ENCODE measurements around the gene OR2G2. TPM values are rescaled to one million over a fixed set of nuclear protein-coding genes. Genes with fewer than 3 reads are reported as not detected.

The OR2G2 gene
- polyA plus RNA-seq, 1 of the 3 experiments (the other 2 are of a cell fraction), result not detected

DNA sequence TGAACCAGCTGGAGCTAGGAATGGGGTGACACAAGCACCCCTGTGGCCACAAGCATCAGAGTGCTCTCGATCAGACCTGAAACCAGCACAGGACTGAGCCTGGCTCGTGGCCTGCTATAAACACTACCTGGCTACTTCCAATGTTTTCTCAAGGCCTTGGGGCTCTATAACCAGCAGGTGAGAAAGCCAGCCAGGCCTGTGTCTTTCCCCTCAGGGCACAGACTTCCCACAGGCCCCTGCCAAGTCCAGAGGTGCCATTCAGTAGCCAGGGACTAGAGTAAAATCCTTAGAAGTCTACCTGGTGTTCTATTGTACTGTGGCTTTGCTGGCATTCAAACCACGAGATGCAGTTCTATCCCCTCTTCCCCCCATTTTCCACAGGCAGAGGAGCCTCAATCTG lies 39.8 kb downstream of the OR2G2 start (continued):
- TF ChIP-seq MAX (IDR thresholded peaks at IDR 0.05; ENCODE audit: low read depth), result no peak

DNA sequence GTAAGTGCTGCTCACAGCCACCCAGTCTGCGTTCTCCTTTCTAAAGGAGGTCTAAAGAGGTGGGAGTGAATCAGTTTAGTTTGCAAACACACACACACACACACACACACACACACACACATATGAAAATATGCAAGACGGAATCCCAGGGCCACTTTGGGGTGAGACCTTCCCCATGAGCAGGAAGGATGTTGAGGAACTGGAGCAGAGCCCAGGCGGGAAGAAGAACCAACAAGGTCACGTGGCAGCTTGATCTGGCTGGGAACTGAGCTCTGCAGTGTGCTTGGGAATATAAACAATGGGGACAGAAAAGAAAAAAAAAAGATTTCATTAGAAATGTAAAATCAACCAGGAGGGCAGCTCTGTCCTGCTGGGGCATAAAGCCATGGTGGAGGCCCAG lies 49.9 kb downstream of the OR2G2 start:
- Histone ChIP-seq H3K4me2 (no peak overlapping the region), H3K27ac (ENCODE audit: low read depth in 2 of 2, low read length in 1 of 2) (no peak overlapping the region), H4K20me1 (ENCODE audit: insufficient read depth) (no peaks in the 10 kb centered on the region), H2AFZ (ENCODE audit: low read depth) (no peak overlapping the region), H3K9me2 (no peaks in the 10 kb centered on the region), H3K9me3 (no peaks in the 10 kb centered on the region), H3K4me3 (ENCODE audit: low read depth in 2 of 2, low read length in 1 of 2) (no peak overlapping the region), H3K27me3 (ENCODE audit: insufficient read depth) (no peaks in the 10 kb centered on the region; the same call in 1 of the 2 replicates), H3K79me2 (ENCODE audit: insufficient read depth) (no peaks in the 10 kb centered on the region), H3K36me3 (replicated peaks in 1 of 2; ENCODE audit: control insufficient read depth in 1 of 2, insufficient read depth in 2 of 2, low read length in 1 of 2) (no peaks in the 10 kb centered on the region), H3K9ac (no peak overlapping the region), H3F3A (replicated peaks; ENCODE audit: insufficient read depth) (no peaks in the 10 kb centered on the region), H3K4me1 (ENCODE audit: control insufficient read depth in 1 of 2, insufficient read depth in 2 of 2, low read depth in 1 of 2, low read length in 1 of 2) (no peaks in the 10 kb centered on the region)
- WGBS (ENCODE audit: low lambda C conversion rate), result 4% methylated on average over 4 of the region's 4 CpGs
- ChIA-PET POLR2A (no interaction called here), CTCF (no interaction called here)
- TF ChIP-seq SMC3 (IDR thresholded peaks at IDR 0.05; ENCODE audit: low read depth, low read length) (no peak), RXRA (IDR thresholded peaks at IDR 0.05; ENCODE audit: borderline replicate concordance, low read depth) (no peak), TEAD4 (IDR thresholded peaks at IDR 0.05; ENCODE audit: borderline replicate concordance, insufficient read depth) (no peak), EP300 (IDR thresholded peaks at IDR 0.05; ENCODE audit: borderline replicate concordance in 1 of 2, low read depth in 1 of 2, low read length in 1 of 2) (no peak), TCF12 (IDR thresholded peaks at IDR 0.05) (no peak), FOXM1 (IDR thresholded peaks at IDR 0.05; ENCODE audit: low read depth) (no peak), RFX5 (IDR thresholded peaks at IDR 0.05; ENCODE audit: low read length) (no peak), MXI1 (IDR thresholded peaks at IDR 0.05; ENCODE audit: low read depth, low read length) (no peak), PBX3 (IDR thresholded peaks at IDR 0.05) (no peak), NFIC (IDR thresholded peaks at IDR 0.05; ENCODE audit: borderline replicate concordance) (no peak), MEF2A (IDR thresholded peaks at IDR 0.05; ENCODE audit: borderline replicate concordance, low read depth) (no peak), FOXJ3 (CRISPR knock-in tag; IDR thresholded peaks at IDR 0.05) (no peak), IRF3 (IDR thresholded peaks at IDR 0.05; ENCODE audit: low read depth, low read length) (no peak), ELF1 (IDR thresholded peaks at IDR 0.05) (no peak), SIN3A (IDR thresholded peaks at IDR 0.05; ENCODE audit: borderline replicate concordance, low read depth, low read length) (no peak), YY1 (IDR thresholded peaks at IDR 0.05; ENCODE audit: low read depth) (no peak), EZH2phosphoT487 (IDR thresholded peaks at IDR 0.05; ENCODE audit: borderline replicate concordance, low read depth) (no peak), GABPA (IDR thresholded peaks at IDR 0.05; ENCODE audit: low read depth) (no peak)
- TF ChIP-seq, protein P1, sequence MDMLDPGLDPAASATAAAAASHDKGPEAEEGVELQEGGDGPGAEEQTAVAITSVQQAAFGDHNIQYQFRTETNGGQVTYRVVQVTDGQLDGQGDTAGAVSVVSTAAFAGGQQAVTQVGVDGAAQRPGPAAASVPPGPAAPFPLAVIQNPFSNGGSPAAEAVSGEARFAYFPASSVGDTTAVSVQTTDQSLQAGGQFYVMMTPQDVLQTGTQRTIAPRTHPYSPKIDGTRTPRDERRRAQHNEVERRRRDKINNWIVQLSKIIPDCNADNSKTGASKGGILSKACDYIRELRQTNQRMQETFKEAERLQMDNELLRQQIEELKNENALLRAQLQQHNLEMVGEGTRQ (IDR thresholded peaks at IDR 0.05; ENCODE audit: borderline replicate concordance, low read depth, low read length), result no peak
- no peak for DNase-seq

Data from SK-N-SH (cell line).